IPS-NIHi7 (cell line): ENCODE results near the gene ADGRD1.

Experiments used
- DNase-seq: peaks from one replicate; pipeline ENCODE4 v3.0.0; 2012; ENCODE audit warnings: mixed read lengths; ENCODE audit errors: extremely low spot score

The ADGRD1 gene

GRCh38 chr12:130965668-130966067 is 12.0 kb downstream of the ADGRD1 start:
- DNase-seq = no peak

- no peak for DNase-seq
Observed at GRCh38 chr12:130966443-130967030, 12.8 kb downstream of the ADGRD1 start.

- DNase-seq = no peak
Observed at GRCh38 chr12:130967636-130968035, 13.9 kb downstream of the ADGRD1 start.

- DNase-seq = no peak
Observed at GRCh38 chr12:130968611-130969010, 14.9 kb downstream of the ADGRD1 start.

GRCh38 chr12:130969223-130969622 is 15.5 kb downstream of the ADGRD1 start:
- DNase-seq = no peak

- DNase-seq = no peak
Observed at GRCh38 chr12:130970165-130970907, 16.6 kb downstream of the ADGRD1 start.

GRCh38 chr12:130970908-130971233 is 17.2 kb downstream of the ADGRD1 start:
- no peak for DNase-seq

- no peak for DNase-seq
Observed at GRCh38 chr12:130971925-130972585, 18.3 kb downstream of the ADGRD1 start.

GRCh38 chr12:130972586-130972950 is 18.9 kb downstream of the ADGRD1 start:
- DNase-seq = no peak

- no peak for DNase-seq
Observed at GRCh38 chr12:130973109-130973508, 19.4 kb downstream of the ADGRD1 start.

- no peak for DNase-seq
Observed at GRCh38 chr12:130973906-130974305, 20.2 kb downstream of the ADGRD1 start.

- no peak for DNase-seq
Observed at GRCh38 chr12:130975116-130975515, 21.4 kb downstream of the ADGRD1 start.

- no peak for DNase-seq
Observed at GRCh38 chr12:130976171-130976720, 22.5 kb downstream of the ADGRD1 start.

- DNase-seq = no peak
Observed at GRCh38 chr12:130977046-130977742, 23.5 kb downstream of the ADGRD1 start.

- no peak for DNase-seq
Observed at GRCh38 chr12:130977743-130978095, 24.0 kb downstream of the ADGRD1 start.

- no peak for DNase-seq
Observed at GRCh38 chr12:130978785-130979184, 25.1 kb downstream of the ADGRD1 start.

GRCh38 chr12:130981074-130981742 is 27.5 kb downstream of the ADGRD1 start:
- DNase-seq = no peak

- no peak for DNase-seq
Observed at GRCh38 chr12:130981911-130982310, 28.2 kb downstream of the ADGRD1 start.

- DNase-seq = no peak
Observed at GRCh38 chr12:130982565-130983225, 29.0 kb downstream of the ADGRD1 start.

- DNase-seq = no peak
Observed at GRCh38 chr12:130983328-130984017, 29.8 kb downstream of the ADGRD1 start.
